HG03175 (cell line): Measurements from ENCODE around the gene LCN6.
A peak's percentile ranks its signal among the peaks of the same experiment; 100 is the strongest.

ENCODE experiments used
- ATAC-seq: cut with Tn5 transposase; IDR thresholded peaks from one replicate; pipeline ENCODE4 v1.9.1; 2021; ENCODE audit warnings: mild to moderate bottlenecking, moderate library complexity; ENCODE audit not compliant: unreplicated experiment

LCN6 gene

DNA sequence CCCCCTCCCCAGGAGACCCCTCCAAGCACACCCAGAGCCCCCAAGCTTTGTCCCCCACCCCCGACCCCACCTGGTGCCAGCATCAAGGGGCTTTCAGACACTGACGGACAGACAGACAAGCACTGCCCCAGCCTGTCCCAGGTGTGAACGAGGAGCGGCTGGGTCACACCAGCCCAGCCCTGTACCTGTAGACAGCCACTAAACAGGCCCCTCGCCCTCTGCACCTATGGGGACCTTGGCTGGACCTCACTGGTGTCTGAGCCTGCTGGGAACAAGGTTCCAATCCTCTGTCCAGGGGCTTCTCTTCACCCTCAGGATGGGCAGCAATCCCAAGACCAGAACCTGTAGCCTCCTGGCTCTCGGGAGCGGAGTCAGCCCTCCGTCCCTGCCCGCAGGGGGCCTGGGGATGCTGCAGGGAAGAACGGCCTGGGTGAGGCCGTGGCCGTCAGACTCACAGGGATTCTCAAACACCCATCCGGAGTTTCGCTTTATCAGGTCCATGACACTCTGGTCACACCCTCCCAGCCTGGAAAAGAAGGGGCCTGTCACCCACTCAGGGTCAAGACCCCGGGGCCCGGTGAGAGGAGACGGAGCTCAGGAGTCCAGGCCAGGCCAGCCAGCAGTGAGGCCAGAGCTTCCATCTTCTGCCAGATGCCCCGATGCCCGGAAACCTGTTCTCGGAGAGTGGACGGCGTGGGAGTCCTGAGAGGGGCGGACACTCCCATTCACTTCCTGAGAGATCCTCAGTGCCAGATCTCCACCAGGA is 2.8 kb downstream of the LCN6 start:
- no peak for ATAC-seq

DNA sequence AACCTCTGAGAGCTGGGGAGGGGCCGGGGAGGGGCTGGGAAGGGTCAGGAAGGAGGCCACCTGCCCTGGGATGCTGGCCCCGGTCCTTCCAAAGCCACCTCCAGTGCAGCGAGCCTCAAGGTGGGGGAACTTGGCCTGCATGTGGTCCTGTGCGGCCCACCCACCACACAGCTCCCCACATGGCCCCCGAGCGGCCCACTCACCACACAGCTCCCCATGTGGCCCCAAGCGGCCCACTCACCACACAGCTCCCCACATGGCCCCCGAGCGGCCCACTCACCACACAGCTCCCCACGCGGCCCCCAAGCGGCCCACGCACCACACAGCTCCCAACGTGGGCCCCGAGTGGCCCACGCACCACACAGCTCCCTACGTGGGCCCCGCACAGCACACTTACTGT is 3.6 kb downstream of the LCN6 start:
- ATAC-seq: no peak

DNA sequence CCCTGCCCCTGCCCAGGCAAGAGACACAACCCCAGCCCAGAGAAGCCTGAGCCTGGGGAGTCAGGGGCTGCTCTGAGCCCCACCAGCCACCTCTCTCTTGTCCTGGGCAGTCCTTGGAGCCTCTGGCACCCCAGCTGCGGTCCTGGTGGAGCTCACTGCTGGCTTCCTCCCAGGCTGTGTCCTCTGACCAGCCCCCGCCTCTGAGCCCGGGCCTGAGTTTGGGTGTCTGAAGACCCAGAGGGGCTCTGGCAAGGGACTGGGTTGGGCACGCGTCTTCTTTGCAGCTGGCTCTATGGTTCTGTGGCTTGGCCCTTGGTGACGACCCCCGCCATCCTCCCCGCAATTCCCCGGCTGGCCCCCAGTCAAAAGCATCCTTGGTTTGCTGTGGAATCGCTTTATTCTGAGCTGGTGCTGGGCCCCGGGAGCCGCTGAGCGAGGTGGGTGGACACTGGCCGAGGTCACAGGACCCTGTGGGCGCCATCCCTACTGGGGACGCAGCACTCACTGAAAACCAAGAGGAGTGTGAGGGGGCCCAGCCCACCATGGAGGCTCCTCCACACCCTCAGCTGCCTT is 4.6 kb downstream of the LCN6 start:
- ATAC-seq: no peak

DNA sequence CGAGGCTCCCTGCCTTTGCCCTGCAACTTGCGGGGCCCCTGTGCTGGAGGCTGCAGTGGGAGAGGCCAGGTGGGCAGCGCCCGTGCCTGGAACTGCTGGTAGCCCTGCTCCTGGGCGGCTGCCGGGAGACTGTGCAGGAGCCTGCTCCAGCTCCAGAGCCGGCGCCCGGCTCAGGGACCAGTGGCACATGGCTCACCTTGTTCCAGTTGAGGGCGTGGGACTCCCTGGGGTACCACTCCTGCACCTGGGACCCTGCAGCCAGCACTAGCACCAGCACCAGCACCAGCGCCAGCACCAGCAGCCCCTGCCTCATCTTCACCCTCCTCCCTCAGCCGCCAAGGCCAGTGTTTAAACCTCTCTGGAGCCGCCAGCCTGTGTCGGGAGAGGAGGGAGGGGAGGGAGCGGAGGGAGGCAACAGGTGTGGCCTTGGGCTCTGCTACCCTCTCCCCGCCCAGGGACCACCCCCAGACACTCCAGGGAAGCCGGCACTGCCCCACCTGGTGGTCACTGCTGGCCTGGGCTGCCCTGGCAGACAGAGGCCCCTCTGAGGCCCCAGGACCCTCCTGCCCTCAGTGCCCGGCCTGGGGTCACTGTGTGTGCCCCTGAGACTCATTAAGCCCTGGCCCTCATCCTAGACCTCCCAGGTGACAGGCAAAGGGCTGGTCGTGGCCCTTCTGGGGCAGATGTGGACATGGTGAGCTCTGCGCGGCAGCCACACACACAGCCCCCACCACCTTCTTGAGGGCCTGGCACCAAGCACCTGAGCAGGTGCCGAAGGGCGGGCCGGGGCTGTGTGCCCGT is 5.5 kb downstream of the LCN6 start, which contains the start of gene LCN10:
TSS of gene LCN10 (minus strand) at position 350 of the 801 bp plus-strand sequence. CDS start at position 313, 37 bp downstream.
- ATAC-seq: no peak

DNA sequence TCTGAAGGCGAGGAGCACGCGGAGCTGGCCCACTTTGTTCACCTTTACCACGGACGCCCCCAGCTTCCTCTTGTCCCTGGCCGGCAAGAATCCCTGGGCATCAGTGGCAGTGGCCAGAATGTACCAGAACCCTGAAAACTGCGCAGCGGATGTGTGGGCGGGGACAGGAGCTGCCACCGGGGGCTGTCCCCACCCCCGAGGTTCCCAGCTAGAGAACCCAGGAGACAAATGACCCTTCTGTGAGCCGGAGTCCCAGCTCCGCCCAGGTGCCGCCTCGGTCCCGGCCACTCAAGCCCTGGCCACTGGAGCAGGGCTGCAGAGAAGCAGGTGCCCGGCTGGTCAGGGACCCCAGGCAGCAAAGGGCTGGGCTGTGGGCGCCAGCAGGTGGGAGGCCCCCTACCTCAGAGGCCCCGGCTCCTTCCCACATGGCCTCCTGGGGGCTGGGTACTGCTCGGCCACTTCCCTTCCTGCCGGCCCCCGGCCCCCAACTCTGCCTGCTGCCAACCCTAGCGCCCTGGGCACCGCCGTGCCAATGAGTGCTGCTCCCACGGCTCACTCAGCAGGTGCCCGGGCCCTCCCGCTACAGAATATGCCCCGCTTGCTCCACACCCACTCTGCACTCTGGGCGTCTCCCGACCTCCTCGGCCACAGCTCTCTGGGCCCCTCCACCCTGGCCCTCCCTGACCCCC is 6.3 kb downstream of the LCN6 start:
- no peak for ATAC-seq

DNA sequence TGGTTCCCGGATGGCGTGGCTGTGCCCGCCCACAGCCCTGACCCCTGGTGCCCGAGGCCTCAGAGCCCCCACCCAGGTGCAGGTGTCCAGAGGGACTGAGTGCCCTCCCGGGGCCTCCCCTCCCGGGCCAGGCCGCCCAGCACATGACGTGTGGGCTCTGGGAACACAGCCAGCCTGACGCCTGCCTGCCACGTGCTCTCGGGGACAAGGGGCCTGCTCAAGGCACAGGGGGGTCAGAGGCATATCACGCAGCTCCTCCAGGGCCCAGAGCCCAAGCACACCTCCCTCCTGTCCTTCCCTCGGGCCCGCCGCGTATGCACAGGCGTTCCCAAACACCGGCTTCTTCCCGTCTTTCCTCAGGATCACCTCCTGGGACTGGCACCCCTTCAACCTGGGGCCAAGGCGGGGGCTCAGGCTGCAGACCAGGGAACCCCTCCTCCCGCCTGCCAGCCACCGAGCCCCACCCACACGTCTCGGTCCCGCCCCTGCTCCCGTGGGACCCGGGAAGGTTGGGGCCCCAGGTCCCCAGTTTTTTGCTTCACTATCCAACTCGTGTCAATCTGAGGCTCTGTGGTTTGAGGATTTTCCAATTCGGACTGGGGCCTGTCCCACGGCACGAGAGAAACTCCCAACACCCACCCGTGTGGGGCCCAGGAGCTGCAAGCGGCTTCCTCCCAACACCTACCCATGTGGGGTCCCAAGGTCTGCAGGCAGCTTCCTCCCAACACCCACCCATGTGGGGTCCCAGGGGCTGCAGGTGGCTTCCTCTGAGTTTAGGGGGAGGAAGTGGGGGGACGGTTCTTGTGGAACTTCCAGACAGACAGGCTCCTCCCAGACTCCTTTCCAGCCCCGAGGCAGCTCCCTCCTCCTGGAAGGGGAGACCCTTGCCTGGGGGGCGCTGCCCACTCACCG is 7.1 kb downstream of the LCN6 start:
- no peak for ATAC-seq

DNA sequence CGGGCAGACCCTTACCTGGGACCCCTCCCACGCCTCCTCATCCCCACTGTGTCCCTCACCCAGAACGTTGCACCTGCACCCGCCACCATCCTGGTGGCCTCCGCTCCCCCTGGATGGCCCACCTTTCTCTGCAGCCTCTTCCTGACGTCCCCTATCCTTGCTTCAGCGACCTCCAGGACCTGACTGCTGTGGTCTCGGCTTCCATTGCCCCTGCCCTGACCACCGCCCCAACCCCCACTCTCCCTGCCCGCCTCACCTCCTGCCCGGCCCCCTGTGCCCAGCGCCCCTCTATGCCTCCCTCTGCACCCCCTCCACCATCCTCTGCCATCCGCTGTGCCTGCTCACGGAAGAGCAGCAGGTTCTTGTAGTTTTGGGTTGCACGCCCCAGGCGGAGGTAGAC is 7.8 kb downstream of the LCN6 start:
- ATAC-seq: no peak

DNA sequence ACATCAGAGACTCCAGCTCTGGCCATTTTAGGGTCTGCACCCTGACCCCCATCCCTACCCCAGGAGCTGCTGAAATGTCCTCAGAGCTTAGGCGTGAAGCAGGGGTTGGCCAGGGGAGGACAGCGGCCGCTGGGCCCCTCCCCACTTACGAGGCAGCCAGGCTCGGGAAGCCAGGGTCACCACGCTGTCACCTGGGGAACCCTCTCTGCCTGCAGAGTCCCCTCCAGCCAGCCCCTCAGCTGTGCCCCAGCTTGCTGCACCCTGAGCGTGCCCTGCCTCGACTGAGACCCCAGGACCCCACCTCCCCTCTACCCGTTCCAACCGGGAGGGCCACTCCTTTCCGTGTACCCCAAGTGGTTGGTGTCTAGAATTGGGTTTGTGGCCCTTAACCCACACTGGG is 8.3 kb downstream of the LCN6 start:
- ATAC-seq: no peak

DNA sequence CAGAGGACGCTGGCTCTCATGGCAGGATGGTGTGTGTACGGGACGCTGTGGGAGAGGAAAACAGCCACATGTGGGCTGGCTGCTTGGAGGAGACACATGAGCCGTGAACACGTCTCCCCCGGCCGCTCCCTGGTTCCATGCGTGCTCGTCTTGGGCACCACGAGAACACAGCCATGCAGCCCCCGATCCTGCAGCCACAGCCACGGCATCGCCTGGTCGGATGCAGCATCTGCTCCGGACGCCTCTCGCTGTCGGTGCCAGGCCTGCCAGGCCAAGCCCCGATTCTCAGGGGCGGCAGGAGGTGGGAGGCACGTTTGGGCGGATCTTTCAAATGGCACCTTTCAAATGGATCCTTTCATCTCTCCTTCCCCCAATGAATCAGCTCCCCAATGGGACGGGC is 8.8 kb downstream of the LCN6 start:
- no peak for ATAC-seq

DNA sequence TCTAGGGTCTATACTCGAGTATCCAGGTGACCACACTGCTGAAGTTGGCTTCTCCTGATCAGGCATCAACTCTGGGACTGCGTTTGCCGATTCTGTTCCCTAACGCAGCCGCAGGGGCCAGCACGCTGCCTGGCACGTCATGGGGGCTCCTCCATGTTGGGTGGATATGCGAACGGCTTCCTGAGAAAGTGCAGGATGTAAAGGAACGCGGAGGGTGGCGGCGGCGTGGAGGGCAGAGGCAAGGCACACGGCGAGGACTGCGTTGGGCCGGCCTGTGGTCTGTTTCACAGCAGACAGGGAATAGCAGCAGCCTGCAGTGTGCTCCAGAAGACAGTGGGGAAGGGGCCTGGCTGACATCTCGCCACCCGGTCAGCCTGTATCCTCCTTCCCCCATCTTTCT is 9.4 kb downstream of the LCN6 start:
- ATAC-seq: no peak

DNA sequence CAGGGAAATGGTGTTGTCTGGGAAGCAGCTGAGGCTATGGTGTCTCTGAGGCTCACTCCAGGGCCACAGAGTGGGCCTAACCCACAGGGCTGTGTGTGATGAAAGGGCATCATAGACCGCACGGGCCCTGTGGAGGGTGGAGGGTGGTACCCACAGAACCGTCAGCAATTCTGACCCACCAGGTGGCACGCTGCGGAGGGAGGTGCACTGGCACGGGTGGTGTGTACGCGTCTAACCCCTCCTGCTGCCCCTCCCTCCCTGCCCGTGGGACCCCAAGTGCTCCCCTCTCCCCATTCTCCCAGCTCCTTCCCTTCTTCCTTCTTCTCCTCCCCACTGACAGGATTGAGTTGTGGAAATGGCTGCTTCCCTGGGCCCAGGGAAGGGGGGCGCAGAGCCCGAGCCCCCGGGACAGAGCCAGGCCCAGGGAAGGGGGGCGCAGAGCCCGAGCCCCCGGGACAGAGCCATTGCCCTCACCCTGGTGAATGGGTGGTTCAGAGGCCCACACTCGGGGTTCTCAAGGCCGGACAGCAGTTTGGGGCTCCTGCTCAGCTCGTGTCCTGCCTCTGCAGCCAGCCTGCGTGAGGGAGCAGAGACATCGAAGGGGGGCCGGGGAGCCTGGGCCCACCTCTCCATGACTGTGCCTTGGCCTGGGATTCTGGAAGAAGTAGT is 12.4 kb downstream of the LCN6 start:
- ATAC-seq: no peak

DNA sequence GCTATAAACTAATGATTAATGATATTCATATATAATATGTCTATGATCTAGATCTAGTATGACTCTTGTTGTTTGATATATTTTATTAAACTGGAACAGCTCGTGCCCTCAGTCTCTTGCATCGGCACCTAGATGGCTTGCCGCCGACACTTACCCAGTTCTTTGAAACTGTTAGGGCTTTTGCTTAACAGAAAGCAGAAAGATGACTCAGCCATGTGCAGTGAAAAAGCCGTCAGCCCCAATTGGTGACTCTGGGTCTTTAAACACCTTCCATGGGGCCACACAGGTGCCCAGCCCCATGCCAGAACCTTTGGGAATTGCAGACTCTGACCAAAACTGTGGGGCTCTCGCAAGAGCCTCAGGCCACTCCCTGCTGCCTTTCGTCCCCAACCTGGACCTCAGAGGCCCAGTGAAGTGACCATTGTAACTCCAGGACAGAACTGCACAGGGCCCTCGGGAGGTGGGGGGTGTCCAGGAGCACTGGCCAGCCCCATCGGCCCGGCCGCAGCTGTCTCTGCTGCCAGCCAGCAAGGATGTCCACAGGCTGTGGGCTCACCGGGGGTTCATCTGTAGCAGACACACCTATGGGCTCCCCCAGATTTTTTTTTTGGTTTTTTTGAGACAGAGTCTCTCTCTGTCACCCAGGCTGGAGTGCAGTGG is 13.4 kb downstream of the LCN6 start:
- ATAC-seq: no peak

DNA sequence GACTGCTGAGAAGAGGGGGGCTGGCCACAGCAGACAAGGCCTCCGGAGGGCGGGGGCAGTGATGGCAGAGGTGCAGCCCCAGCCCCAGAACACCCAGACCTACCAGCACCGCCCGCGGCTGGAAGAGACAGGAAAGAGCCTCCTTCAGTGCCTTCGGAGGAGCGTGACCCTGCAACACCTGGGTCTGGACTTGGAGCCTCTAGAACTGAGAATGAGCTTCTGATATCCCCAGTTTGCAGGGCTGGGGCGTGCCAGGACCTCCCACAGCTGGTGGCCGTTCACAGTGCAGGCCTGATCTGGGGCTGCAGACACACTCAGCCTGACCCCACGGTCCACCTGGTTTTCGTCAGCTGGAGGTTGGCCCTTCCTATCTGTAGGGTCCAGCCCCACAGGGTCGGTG is 14.7 kb downstream of the LCN6 start:
- no peak for ATAC-seq

DNA sequence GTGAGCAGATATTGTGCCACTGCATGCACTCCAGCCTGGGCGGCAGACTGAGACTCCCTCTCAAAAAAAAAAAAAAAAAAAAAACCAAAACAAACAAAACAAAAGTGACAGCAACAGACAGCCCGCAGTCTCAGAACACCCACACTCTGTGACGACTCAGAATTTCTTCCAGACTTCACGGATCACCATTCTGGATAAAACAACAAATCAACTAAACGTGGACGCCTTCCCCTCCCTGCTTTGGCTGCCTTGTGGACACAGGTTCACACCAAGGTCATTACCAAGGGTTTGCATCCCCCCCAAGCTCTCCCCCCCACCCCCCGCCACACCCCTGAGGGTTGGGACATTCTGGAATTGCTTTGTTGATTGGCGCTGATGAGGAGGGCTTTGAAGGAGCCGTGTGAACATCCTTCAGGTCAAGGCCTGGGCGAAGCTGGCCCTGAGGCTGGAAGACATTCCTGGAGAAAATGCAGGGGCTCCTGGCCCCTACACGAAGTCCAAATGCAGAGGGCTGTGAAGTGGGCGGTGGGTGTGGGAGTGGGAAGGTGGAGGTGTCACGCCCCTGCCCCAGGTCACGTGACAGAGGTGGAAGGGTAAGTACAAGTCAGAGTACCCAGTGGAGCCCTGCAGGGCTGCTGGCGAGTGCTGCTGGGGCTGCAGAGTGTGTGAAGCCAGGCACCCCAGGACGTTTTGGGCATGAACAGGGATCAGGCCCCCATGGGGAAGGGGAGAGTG is 15.7 kb downstream of the LCN6 start:
- ATAC-seq: no peak

DNA sequence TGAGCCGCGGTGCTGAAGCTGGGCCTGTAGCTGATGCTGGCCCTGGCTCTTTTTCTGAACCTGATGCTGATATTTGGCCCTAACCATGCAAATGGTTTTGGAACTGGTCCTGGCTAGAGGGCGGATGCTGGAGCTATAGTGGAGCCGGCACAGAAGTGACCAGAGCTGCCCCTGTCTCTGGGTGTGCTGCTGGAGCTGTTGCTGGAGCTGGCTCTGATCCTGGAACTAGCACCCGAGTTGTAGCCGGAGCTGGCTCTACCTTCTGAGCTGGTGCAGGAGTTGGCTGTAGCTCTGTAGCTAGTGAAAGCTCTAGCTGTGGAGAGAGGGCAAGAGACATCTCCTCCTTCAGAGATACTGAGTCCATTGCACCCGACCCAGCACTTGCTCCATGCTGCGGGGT is 18.4 kb downstream of the LCN6 start:
- no peak for ATAC-seq

DNA sequence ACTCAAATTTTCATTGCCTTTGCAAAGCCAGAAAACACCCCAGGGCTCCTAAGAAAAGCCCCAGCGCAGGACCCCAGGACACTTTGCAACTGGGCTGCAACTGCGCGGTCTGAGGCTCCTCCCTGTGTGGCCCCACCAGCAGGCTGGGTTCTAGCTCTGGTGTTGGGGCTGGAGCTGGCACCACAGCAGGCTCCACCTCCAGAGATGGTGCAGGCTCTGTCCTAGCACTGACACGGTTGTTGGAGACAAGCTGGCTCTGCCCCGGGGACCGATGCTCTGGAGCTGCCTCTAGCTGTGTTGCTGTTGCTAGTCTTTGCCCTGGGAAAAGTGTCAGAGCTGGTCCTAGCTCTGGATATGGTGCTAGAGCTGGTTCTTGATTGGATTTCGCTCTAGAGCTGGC is 19.2 kb downstream of the LCN6 start:
- ATAC-seq: no peak

DNA sequence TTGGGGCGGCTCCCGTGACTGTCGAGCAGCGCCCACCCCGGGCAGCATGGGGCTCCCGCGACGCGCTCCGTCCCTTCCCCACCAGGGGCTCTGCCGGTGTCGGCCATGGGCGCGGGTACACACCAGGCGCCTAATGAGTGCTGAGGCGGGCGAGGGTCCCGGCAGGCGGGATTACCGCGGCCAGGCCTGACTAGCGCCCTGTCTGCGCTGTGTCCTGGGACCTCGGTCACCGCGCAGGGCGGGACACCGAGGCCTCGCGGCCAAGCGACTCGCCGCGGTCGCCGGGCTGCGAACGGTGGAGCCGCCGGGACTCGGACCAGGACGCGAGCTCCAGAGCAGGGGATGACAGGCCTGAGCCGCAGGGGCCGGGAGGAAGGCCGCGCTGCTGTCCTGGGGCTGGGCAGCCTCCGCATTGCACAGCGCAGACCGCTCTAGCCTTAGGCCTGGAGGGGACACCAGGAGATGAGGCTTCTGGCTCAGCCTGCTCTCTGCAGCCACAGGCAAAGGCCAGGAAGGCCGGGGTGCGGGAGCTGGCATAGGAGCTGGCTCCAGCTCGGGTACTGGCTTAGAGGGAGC is 19.7 kb downstream of the LCN6 start:
- peak; percentile 18 for ATAC-seq

DNA sequence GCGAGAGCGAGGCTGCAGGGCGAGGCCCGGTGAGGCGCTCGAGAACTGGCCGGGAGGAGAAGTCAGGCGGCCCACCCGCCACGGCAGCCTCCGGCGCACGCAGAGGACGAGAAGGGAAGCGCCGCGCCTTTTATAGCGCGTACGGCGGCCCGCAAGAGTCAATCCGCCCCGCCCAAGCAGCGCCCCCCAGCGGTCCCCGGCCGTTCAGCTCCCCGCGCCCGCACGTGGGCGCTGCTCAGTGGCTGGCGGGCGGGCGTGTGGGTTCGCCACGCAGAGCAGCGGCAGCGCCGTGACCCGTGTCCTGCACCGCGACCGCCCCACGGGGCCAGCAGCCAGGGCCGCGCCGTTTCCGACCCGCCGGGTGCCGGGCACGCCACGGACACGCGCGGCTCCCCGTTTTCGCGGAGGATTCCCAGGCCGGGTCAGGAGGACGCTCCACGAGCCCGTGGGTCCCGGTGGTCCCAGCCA is 20.2 kb downstream of the LCN6 start:
- ATAC-seq: peak; percentile 75
